Activated B cell treated with CpG ODN at 0.5 μM for 24 hours (primary cell): ENCODE measurements around the gene CYB561. TPM values are rescaled to one million over a fixed set of nuclear protein-coding genes. Genes with fewer than 3 reads are reported as not detected.

Source experiments
- ATAC-seq: fragments of 200-7000 bp; cut with Tn5 transposase; one replicate; pipeline ENCODE4 v1.10.0; 2021; ENCODE audit warnings: low read depth, mild to moderate bottlenecking, moderate library complexity
- CTCF ChIA-PET: fragments of 350-600 bp; sonication (Branson Sonifier 250); formaldehyde crosslinking; loops from one replicate; lab custom pipeline; 2021; ENCODE audit warnings: antibody characterized with exemption; lab: Charles Lee
- POLR2A ChIA-PET: fragments of 350-600 bp; sonication (Branson Sonifier 250); formaldehyde crosslinking; loops from one replicate; lab custom pipeline; 2021; ENCODE audit warnings: antibody characterized with exemption; lab: Charles Lee
- DNase-seq: peaks from one replicate; pipeline ENCODE4 v3.0.0; 2022
- H3K27ac Mint-ChIP-seq: one replicate; pipeline ENCODE4 v1.8.0; 2020; ENCODE audit warnings: mixed read lengths
- H3K27me3 Mint-ChIP-seq: one replicate; pipeline ENCODE4 v1.8.0; 2021; ENCODE audit warnings: mixed read lengths
- H3K36me3 Mint-ChIP-seq: one replicate; pipeline ENCODE4 v1.8.0; 2021; ENCODE audit warnings: low read depth, mixed read lengths
- H3K4me1 Mint-ChIP-seq: one replicate; pipeline ENCODE4 v1.8.0; 2021; ENCODE audit warnings: mixed read lengths
- H3K4me3 Mint-ChIP-seq: one replicate; pipeline ENCODE4 v1.8.0; 2020; ENCODE audit warnings: mild to moderate bottlenecking, mixed read lengths
- H3K9me3 Mint-ChIP-seq: one replicate; pipeline ENCODE4 v1.8.0; 2020; ENCODE audit warnings: mixed read lengths
- CTCF ChIP-seq: fragments of 200-600 bp; IDR thresholded peaks from one replicate; pipeline ENCODE4 v1.8.0; 2022; ENCODE audit warnings: antibody characterized with exemption, mild to moderate bottlenecking
- intact Hi-C: fragments of 100-400 bp; cut with micrococcal nuclease; formaldehyde crosslinking; loops from one replicate; pipeline ENCODE4 v1.15.1; 2024
- total RNA-seq: library from RNA; stranded (reverse); gene quantifications from 2 replicates; pipeline ENCODE4 v1.2.3, GENCODE V29; 2022

CYB561 gene
- total RNA-seq, 1 donor from 2014 or later, result 18.9 TPM

- Mint-ChIP-seq H3K4me1 (peaks cover 17% of the 10 kb centered on the region), H3K4me3 (no peak overlapping the region), H3K36me3 (no peaks in the 10 kb centered on the region), H3K27me3 (peaks cover 28% of the 10 kb centered on the region), H3K9me3 (no peaks in the 10 kb centered on the region), H3K27ac (no peak overlapping the region)
- TF ChIP-seq CTCF, result no peak
- DNase-seq (no peak), ATAC-seq (no peak)
- intact Hi-C loops, result loop anchor here (1.0 to 5.0 kb wide), 5 partner anchors 33 to 218 kb away; partner anchors contain the start of genes CYB561 and DCAF7
- ChIA-PET POLR2A (interaction anchor here (1.7 kb wide), 3 partner anchors 34 to 142 kb away, joined by 5 read pairs; partner anchors contain the start of gene MAP3K3), CTCF (interaction anchor here (0.8 to 5.7 kb wide), 13 partner anchors 8 to 231 kb away, joined by 3 to 155 read pairs (median 7); partner anchors contain the start of genes CYB561 and TACO1)
Measured at GRCh38 chr17:63479495-63480184, 33.5 kb upstream of the CYB561 start.

GRCh38 chr17:63478814-63479494, 32.8 kb upstream of the CYB561 start:
- TF ChIP-seq CTCF, result no peak
- Mint-ChIP-seq H3K27me3 (peaks cover 32% of the 10 kb centered on the region), H3K4me1 (peaks cover 17% of the 10 kb centered on the region), H3K36me3 (no peaks in the 10 kb centered on the region), H3K9me3 (no peaks in the 10 kb centered on the region), H3K27ac (no peak overlapping the region), H3K4me3 (peak overlapping the region; percentile 54)
- ChIA-PET CTCF (interaction anchor here (0.6 to 5.7 kb wide), 16 partner anchors 8 to 231 kb away, joined by 3 to 155 read pairs (median 6); partner anchors contain the start of genes CYB561 and TACO1), POLR2A (interaction anchor here (1.5 to 1.7 kb wide), 4 partner anchors 32 to 143 kb away, joined by 5 read pairs; partner anchors contain the start of gene MAP3K3)
- intact Hi-C loops, result loop anchor here (1.0 to 5.0 kb wide), 5 partner anchors 33 to 218 kb away; partner anchors contain the start of genes CYB561 and DCAF7
- ATAC-seq, result peak; percentile 80
- peak; percentile 59 for DNase-seq

DNA sequence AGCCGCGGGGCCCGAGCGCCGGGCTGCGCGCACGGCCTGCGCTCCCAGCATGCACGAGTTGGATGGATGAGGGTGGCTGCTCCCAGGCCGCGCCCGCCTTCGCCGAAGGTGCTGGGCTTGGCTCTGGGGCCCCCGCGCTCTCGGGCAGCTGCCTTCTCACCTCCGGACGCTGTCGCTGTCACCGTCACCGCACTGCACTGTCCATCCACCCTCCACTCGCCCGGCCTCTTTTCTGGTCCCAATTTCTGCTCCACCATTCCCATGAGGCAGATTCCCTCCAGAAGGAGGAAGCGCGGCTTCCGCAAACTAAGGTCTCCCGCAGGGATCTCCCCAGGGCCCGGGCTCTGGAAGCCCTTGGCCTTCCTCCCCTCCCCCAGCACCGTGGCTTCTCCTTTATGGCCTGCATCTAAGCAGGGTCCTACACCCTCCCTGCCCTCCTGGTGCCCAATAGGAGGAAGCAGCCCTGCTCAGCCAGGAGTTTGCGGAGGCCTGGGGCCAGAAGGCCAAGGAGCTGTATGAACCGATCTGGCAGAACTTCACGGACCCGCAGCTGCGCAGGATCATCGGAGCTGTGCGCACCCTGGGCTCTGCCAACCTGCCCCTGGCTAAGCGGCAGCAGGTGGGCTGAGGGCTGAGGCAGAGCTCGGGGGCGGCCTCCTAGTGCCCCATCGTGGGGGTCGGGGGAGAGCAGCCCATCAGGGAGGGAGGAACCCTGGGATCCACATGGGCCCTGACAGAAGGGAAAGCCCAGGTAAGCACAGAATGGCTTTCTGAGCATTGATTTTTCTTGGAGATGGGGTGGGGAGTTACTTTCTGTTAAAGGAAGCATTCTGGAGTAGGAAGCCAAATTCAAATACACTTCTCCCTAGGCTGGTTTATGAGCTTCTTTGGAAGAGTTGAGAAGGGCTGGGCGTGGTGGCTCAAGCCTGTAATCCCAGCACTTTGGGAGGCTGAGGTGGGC, 31.7 kb upstream of the CYB561 start:
- Mint-ChIP-seq H3K27ac (no peak overlapping the region), H3K9me3 (no peaks in the 10 kb centered on the region), H3K36me3 (no peaks in the 10 kb centered on the region), H3K27me3 (peaks cover 29% of the 10 kb centered on the region), H3K4me1 (peaks cover 17% of the 10 kb centered on the region), H3K4me3 (peak overlapping the region; percentile 71)
- no peak for ATAC-seq
- DNase-seq, result no peak
- intact Hi-C loops, result loop anchor here (2.0 to 5.0 kb wide), 3 partner anchors 15 to 220 kb away; partner anchors contain the start of gene DCAF7
- TF ChIP-seq CTCF, result no peak
- ChIA-PET POLR2A (interaction anchor here (1.5 to 1.7 kb wide), 4 partner anchors 31 to 144 kb away, joined by 5 read pairs; partner anchors contain the start of gene MAP3K3), CTCF (interaction anchor here (0.9 to 5.7 kb wide), 13 partner anchors 14 to 220 kb away, joined by 3 to 155 read pairs (median 7); no protein-coding TSS in a partner anchor)

- Mint-ChIP-seq H3K4me1 (peaks cover 17% of the 10 kb centered on the region), H3K27me3 (peaks cover 29% of the 10 kb centered on the region), H3K9me3 (no peaks in the 10 kb centered on the region), H3K4me3 (peak within 1 kb of the TSS; percentile 71), H3K27ac (no peak within 1 kb of the TSS), H3K36me3 (no peaks in the 10 kb centered on the region)
- no peak for TF ChIP-seq CTCF
- intact Hi-C loops, result loop anchor here (2.0 to 5.0 kb wide), 2 partner anchors 14 to 220 kb away; no protein-coding TSS in a partner anchor
- POLR2A ChIA-PET, result no interaction called here
- CTCF ChIA-PET, result interaction anchor here (0.7 to 5.7 kb wide), 7 partner anchors 12 to 135 kb away, joined by 3 to 155 read pairs (median 3); partner anchors contain the start of gene CYB561
- DNase-seq, result peak; percentile 35
- ATAC-seq, result peak; percentile 59
Measured at GRCh38 chr17:63476854-63477479, 30.9 kb upstream of the CYB561 start, which contains the start of gene ACE. Gene ACE, plus strand, starts transcription at chr17:63477061. Its CDS starts 34 bp downstream, at chr17:63477095.
